ENCODE data around the gene MYH9.
A peak's percentile ranks its signal among the peaks of the same experiment; 100 is the strongest.

The MYH9 gene

GRCh38 chr22:36249160-36249559 lies 138.6 kb downstream of the MYH9 start:
- no peaks in the 10 kb centered on the region for H3K27me3 ChIP-seq (ENCODE audit: control insufficient read depth in 1 of 2, insufficient read depth in 2 of 2, low read length in 2 of 2)
- H3K27ac ChIP-seq (ENCODE audit: low read length): no peak overlapping the region
- H3K4me1 ChIP-seq (ENCODE audit: control insufficient read depth, insufficient read depth, low read length): peaks cover 27% of the 10 kb centered on the region
- no peak overlapping the region for H3K4me3 ChIP-seq (ENCODE audit: low read length in 2 of 2)
- no peaks in the 10 kb centered on the region for H3K9me3 ChIP-seq (ENCODE audit: control insufficient read depth in 2 of 2, low read length in 2 of 2)
- H3K36me3 ChIP-seq (ENCODE audit: control insufficient read depth in 2 of 2, insufficient read depth in 2 of 2, low read length in 2 of 2): no peaks in the 10 kb centered on the region
- no peak overlapping the region for H3K9ac ChIP-seq (ENCODE audit: low read length in 2 of 2)

- Histone ChIP-seq H3K4me1 (ENCODE audit: control insufficient read depth, insufficient read depth, low read length) (peaks cover 26% of the 10 kb centered on the region), H3K27ac (ENCODE audit: low read length) (no peak overlapping the region), H3K36me3 (ENCODE audit: control insufficient read depth in 2 of 2, insufficient read depth in 2 of 2, low read length in 2 of 2) (no peaks in the 10 kb centered on the region), H3K9me3 (ENCODE audit: control insufficient read depth in 2 of 2, low read length in 2 of 2) (no peaks in the 10 kb centered on the region), H3K9ac (ENCODE audit: low read length in 2 of 2) (no peak overlapping the region), H3K4me3 (ENCODE audit: low read length in 2 of 2) (no peak overlapping the region), H3K27me3 (ENCODE audit: control insufficient read depth in 1 of 2, insufficient read depth in 2 of 2, low read length in 2 of 2) (no peaks in the 10 kb centered on the region)
These were observed 139.8 kb downstream of the MYH9 start for GRCh38 chr22:36247955-36248354.

DNA sequence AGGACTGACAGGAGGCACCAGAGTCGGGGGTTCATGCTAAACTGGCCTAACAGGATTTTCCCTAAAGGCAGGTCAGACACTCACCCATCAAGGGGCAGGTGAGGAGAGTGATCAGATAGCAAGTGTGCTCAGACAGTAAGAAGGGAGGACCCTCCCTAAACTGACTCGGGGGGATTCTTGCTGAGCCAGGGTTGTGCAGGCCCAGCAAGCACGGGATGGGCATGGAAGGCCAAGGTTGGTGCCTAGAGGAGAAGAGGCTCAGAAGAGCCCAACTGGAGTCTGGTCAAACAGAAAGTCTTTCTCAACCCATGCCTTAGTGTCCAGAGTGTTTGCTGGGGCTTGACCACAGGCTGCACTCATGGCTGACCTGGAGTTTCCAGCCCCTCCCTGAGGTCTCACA lies 141.0 kb downstream of the MYH9 start:
- peaks cover 21% of the 10 kb centered on the region for H3K4me1 ChIP-seq (ENCODE audit: control insufficient read depth, insufficient read depth, low read length)
- H3K27me3 ChIP-seq (ENCODE audit: control insufficient read depth in 1 of 2, insufficient read depth in 2 of 2, low read length in 2 of 2): no peaks in the 10 kb centered on the region
- no peak overlapping the region for H3K27ac ChIP-seq (ENCODE audit: low read length)
- H3K36me3 ChIP-seq (ENCODE audit: control insufficient read depth in 2 of 2, insufficient read depth in 2 of 2, low read length in 2 of 2): no peaks in the 10 kb centered on the region
- no peaks in the 10 kb centered on the region for H3K9me3 ChIP-seq (ENCODE audit: control insufficient read depth in 2 of 2, low read length in 2 of 2)
- no peak overlapping the region for H3K9ac ChIP-seq (ENCODE audit: low read length in 2 of 2)
- H3K4me3 ChIP-seq (ENCODE audit: low read length in 2 of 2): no peak overlapping the region

DNA sequence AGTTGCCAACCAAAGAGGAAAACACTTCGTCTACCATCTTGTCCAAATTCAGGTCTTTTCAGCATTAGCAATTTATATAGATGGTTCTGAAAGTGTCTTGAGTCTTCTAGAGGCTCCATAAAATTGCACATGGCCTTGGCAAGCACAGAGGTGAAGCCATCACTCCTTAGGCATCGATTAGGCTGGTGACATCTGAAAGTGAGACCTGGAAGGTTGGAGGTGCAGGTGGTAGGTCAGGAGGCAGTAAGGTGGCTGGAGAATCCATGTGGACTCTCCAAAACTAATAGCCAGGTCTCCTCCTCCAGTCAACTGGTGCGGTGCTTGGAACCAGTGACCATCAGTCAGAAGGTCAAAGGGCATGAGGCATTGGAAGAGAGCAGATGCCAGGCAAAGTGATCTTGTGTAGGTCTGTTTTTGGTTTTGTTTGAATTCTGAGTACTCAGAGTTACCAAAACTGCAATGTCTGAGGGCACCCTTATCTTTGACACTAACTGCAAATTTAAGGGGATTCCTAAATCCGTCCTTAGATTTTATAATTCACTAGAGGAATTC lies 141.9 kb downstream of the MYH9 start:
- H3K9me3 ChIP-seq (ENCODE audit: control insufficient read depth in 2 of 2, low read length in 2 of 2): no peaks in the 10 kb centered on the region
- no peak overlapping the region for H3K9ac ChIP-seq (ENCODE audit: low read length in 2 of 2)
- H3K27ac ChIP-seq (ENCODE audit: low read length): peak overlapping the region; percentile 31
- no peaks in the 10 kb centered on the region for H3K27me3 ChIP-seq (ENCODE audit: control insufficient read depth in 1 of 2, insufficient read depth in 2 of 2, low read length in 2 of 2)
- no peak overlapping the region for H3K4me3 ChIP-seq (ENCODE audit: low read length in 2 of 2)
- peaks cover 21% of the 10 kb centered on the region for H3K4me1 ChIP-seq (ENCODE audit: control insufficient read depth, insufficient read depth, low read length)
- H3K36me3 ChIP-seq (ENCODE audit: control insufficient read depth in 2 of 2, insufficient read depth in 2 of 2, low read length in 2 of 2): no peaks in the 10 kb centered on the region

DNA sequence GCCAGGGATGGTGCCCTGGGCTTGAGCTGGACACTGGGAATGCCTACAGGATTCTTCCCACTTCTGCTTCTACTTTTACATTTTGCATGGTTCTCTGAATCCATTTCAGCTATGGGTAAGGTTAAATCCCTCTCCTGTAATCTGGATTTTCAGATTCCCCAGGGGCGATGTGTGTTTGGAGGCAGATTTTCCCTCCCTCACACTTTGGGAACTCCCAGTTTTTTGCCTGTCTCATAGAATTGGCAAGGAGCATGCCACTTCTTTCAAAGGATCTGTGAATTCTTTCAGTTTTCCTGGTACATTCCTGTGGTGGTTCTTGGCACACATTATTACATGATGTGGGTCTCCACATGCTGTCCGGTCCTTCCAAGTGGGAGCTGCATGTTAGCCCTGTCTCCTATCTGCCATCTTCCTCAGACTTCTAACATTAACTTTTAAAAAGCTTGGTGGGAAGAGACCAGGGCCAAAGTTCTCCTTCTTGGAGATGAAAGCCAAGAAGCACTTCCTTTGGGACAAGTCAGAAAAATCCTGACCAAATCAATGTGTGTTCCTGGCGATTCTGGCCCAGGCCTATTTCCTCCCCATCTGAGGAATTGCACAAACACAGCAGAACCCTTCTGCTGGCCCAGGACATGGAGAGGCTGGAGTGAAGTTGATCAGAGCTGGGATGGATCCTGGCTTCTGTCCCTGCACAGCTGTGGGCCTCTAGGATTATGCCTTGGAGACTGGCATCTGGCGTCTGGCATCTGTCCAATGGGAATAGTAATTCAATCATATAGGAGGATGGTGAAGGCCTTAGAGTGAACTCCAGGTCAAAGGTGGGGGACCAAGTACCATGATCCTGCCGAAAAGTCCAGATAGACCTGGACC lies 143.0 kb downstream of the MYH9 start:
- Histone ChIP-seq H3K4me1 (ENCODE audit: control insufficient read depth, insufficient read depth, low read length) (peaks cover 24% of the 10 kb centered on the region), H3K9ac (ENCODE audit: low read length in 2 of 2) (peak overlapping the region; percentile 13 to 47), H3K36me3 (ENCODE audit: control insufficient read depth in 2 of 2, insufficient read depth in 2 of 2, low read length in 2 of 2) (no peaks in the 10 kb centered on the region), H3K27ac (ENCODE audit: low read length) (peak overlapping the region; percentile 76), H3K4me3 (ENCODE audit: low read length in 2 of 2) (peak overlapping the region in 1 of 2 donors; percentile 3), H3K9me3 (ENCODE audit: control insufficient read depth in 2 of 2, low read length in 2 of 2) (no peaks in the 10 kb centered on the region), H3K27me3 (ENCODE audit: control insufficient read depth in 1 of 2, insufficient read depth in 2 of 2, low read length in 2 of 2) (no peaks in the 10 kb centered on the region)

DNA sequence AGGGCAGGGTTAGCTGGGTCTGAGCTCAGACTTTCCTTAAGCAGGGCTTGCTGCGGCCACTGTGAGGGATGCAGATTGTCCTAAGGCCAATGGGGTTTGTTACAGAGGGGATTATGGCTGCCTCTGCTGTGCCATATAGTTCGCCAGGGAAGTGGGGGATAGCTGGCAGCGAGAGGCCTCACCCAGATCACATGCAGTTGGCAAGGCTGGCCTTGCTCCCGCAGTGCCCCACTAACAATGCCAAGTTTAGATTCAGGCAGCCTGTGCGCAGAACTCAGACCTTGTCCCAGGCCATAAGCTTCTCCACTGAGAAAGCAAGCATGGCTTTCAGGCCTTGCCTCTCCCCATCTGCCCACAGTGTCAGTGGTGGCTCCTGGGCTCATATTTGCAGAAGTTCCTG lies 143.8 kb downstream of the MYH9 start:
- Histone ChIP-seq H3K4me3 (ENCODE audit: low read length in 2 of 2) (no peak overlapping the region), H3K27ac (ENCODE audit: low read length) (peak overlapping the region; percentile 76), H3K9me3 (ENCODE audit: control insufficient read depth in 2 of 2, low read length in 2 of 2) (no peaks in the 10 kb centered on the region), H3K36me3 (ENCODE audit: control insufficient read depth in 2 of 2, insufficient read depth in 2 of 2, low read length in 2 of 2) (no peaks in the 10 kb centered on the region), H3K9ac (ENCODE audit: low read length in 2 of 2) (peak overlapping the region; percentile 13 to 47), H3K4me1 (ENCODE audit: control insufficient read depth, insufficient read depth, low read length) (peaks cover 27% of the 10 kb centered on the region), H3K27me3 (ENCODE audit: control insufficient read depth in 1 of 2, insufficient read depth in 2 of 2, low read length in 2 of 2) (no peaks in the 10 kb centered on the region)

DNA sequence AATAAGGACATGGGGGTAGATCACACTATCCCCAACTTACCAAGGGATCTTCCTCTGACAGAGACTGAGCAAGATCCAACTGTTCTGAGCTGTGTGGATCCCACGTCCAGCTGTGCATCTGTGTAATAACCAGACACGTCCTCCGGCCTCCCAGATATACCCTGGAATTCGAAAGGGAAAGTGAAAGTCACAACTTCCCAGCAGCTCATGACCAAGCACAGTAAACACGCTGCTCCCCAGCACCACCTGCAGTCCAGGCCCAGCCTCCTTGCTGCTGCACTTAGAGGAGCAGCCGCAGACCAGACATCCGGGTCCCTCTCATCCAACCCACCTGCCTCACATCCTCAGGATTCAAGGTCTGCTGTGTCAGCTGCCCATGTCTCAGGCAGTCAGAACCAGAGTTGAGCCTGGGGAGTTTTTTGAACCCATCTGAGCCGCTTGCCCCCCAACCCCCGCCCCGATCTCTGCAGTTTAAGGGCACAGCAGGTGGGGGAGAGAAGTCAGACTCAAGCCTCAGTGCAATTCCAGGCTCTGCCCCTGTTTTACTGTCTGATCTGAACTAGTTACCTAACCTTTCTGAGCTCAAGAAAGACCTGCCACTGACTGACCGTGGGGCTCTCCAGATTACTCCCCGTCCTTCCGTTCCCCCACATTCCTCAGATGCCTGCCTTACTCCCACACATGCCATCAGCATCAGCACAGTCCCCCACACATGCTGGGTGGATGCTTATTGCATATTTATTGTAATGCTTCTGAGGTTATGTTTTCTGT lies 148.2 kb downstream of the MYH9 start, which contains the start of gene APOL2:
APOL2 (minus strand) TSS at position 127 of the 771 bp plus-strand sequence. CDS start 6,365 bp downstream, outside the sequence.
- Histone ChIP-seq H3K9me3 (ENCODE audit: control insufficient read depth in 2 of 2, low read length in 2 of 2) (no peaks in the 10 kb centered on the region), H3K27me3 (ENCODE audit: control insufficient read depth in 1 of 2, insufficient read depth in 2 of 2, low read length in 2 of 2) (no peaks in the 10 kb centered on the region), H3K4me1 (ENCODE audit: control insufficient read depth, insufficient read depth, low read length) (peaks cover 57% of the 10 kb centered on the region), H3K36me3 (ENCODE audit: control insufficient read depth in 2 of 2, insufficient read depth in 2 of 2, low read length in 2 of 2) (peaks cover 0 to under 1% of the 10 kb centered on the region in 2 donors), H3K4me3 (ENCODE audit: low read length in 2 of 2) (peak within 1 kb of the TSS; percentile 78 to 91), H3K27ac (ENCODE audit: low read length) (peak within 1 kb of the TSS; percentile 86), H3K9ac (ENCODE audit: low read length in 2 of 2) (peak within 1 kb of the TSS; percentile 69 to 91)

DNA sequence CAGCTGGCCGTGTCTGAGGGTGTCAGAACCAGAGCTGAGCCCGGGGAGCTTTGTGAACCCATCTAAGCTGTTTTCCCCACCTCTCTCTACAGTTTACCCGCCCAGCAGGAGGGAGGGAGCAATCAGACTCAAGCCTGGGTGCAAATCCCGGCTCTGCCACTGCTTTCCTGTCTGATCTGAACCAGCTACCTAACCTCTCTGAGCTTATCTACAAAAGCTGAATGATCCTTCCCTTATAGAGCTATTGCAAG lies 148.7 kb downstream of the MYH9 start:
- Histone ChIP-seq H3K4me1 (ENCODE audit: control insufficient read depth, insufficient read depth, low read length) (peaks cover 54% of the 10 kb centered on the region), H3K4me3 (ENCODE audit: low read length in 2 of 2) (peak overlapping the region; percentile 78 to 91), H3K36me3 (ENCODE audit: control insufficient read depth in 2 of 2, insufficient read depth in 2 of 2, low read length in 2 of 2) (peaks cover 0 to 6% of the 10 kb centered on the region in 2 donors), H3K27ac (ENCODE audit: low read length) (peak overlapping the region; percentile 86), H3K27me3 (ENCODE audit: control insufficient read depth in 1 of 2, insufficient read depth in 2 of 2, low read length in 2 of 2) (no peaks in the 10 kb centered on the region), H3K9ac (ENCODE audit: low read length in 2 of 2) (peak overlapping the region; percentile 69 to 91), H3K9me3 (ENCODE audit: control insufficient read depth in 2 of 2, low read length in 2 of 2) (no peaks in the 10 kb centered on the region)

DNA sequence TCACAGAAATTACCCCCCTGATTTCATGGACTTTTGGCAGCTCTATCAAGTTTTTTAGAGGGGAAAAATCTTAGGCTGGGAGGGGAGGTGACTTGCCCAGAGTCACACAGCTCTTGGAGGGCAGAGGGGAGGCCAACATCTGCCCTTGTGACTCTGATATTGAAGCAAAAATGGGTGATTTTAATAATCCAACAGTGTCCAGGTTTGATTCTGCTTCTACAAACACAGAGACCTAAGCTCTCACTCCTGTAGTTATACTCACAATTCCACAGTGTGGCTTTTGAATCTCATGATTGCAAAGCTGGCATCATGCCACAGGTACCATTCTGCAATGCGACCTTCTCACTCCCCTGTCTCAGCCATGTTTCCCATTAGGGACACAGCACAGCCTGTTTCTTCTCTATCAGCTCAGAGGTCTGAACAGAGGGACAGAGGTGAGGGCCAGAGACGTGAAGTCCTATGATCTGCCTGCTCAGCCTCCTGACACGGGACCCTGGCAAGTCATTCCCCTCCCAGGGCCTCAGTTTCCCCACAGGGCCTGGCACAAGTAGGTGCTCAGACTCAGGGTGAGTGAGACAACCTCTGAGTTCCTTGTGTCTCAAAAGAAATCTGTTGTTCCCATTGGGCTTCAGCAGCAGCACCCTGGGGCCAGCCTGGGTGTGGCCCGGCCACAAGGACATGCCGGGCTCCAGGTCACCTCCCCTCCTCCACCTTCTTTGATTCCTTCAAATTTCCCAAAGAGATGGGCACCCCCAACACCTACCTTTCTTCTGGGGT lies 149.2 kb downstream of the MYH9 start:
- H3K4me1 ChIP-seq (ENCODE audit: control insufficient read depth, insufficient read depth, low read length): peaks cover 48% of the 10 kb centered on the region
- H3K27me3 ChIP-seq (ENCODE audit: control insufficient read depth in 1 of 2, insufficient read depth in 2 of 2, low read length in 2 of 2): no peaks in the 10 kb centered on the region
- peak overlapping the region; percentile 69 to 91 for H3K9ac ChIP-seq (ENCODE audit: low read length in 2 of 2)

More for the DNA sequence above, 149.2 kb downstream of the MYH9 start:
- H3K4me3 ChIP-seq (ENCODE audit: low read length in 2 of 2): peak overlapping the region; percentile 78 to 91
- no peaks in the 10 kb centered on the region for H3K9me3 ChIP-seq (ENCODE audit: control insufficient read depth in 2 of 2, low read length in 2 of 2)
- H3K36me3 ChIP-seq (ENCODE audit: control insufficient read depth in 2 of 2, insufficient read depth in 2 of 2, low read length in 2 of 2): peaks cover 0 to 6% of the 10 kb centered on the region in 2 donors
- peak overlapping the region; percentile 86 for H3K27ac ChIP-seq (ENCODE audit: low read length)
